CD4-positive, alpha-beta T cell treated with Interleukin-15 for 4 hours (primary cell): ENCODE results near the gene ZNF668.
"Not testable (repeated sequence)": the region's sequence is repeated elsewhere in the genome, so short reads cannot be mapped to it uniquely, and the experiment has no call there.

Experiments used
- DNase-seq: peaks from one replicate; pipeline ENCODE4 v3.0.0-alpha.2; 2020; ENCODE audit warnings: low spot score

Gene ZNF668

DNA sequence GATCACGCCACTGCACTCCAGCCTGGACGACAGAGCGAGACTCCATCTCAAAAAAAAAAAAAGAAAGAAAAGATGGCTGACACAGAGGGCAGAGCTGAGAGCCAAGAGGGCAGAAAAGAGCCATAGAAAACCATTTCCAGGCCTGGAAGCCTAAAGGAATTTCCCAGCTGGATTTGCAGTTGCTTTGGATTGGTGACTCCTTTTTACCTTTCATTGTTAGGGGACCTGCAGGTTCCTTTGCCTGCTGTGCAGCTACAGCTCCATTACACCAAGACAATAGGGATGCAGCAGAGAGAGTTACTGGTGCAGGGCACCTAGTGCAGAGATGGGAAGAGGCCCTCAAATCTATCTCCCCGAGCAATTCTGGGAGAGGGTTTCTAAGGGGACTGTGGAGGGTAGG lies 18.4 kb downstream of the ZNF668 start:
- DNase-seq: no peak

DNA sequence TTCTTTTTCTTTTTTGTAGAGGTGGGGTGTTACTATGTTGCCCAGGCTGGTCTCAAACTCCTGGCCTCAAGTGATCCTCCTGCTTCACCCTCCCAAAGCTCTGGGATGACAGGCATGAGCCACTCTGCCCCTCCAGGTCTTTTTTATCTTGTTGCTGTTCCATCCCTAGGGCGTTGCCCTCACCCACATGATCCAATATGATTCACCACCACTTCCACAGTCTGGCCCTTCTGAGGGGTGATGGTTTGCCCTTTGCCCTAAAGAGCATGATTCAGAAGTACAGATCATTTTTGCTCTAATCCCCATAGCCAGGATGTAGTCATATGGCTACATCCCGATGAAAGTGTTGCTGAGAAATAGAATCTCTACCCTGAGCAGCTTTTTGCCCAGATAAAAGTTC lies 21.9 kb downstream of the ZNF668 start:
- no peak for DNase-seq

DNA sequence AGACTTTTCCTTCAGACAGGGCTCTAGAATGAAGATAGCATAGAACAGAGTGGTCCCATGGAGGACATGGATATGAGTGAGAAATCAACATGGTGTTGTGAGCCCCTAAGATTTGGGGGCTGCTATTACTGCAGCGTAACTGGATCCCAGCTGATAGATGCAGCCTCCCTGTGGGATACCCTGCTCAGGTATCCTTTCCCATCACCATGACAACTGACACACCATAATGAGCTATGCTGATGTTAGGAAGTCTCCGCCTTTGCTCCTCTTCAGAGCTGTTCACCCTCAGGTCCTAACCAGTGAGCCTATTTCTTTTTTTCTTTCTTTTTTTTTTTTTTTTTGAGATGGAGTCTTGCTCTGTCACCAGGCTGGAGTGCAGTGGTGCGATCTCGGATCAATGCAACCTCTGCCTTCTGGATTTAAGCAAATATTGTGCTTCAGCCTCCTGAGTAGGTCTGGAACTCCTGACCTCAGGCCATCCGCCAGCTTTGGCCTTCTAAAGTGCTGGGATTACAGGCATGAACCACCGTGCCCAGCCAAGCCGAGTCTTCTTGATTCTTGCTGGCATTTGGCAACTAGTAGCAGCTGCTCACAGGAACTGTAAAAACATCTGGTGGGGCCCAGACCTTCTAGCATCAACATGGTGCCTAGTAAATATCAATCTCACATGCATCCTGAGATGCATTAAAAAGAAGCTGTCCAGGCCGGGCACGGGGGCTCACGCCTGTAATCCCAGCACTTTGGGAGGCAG lies 23.6 kb downstream of the ZNF668 start:
- no peak for DNase-seq

DNA sequence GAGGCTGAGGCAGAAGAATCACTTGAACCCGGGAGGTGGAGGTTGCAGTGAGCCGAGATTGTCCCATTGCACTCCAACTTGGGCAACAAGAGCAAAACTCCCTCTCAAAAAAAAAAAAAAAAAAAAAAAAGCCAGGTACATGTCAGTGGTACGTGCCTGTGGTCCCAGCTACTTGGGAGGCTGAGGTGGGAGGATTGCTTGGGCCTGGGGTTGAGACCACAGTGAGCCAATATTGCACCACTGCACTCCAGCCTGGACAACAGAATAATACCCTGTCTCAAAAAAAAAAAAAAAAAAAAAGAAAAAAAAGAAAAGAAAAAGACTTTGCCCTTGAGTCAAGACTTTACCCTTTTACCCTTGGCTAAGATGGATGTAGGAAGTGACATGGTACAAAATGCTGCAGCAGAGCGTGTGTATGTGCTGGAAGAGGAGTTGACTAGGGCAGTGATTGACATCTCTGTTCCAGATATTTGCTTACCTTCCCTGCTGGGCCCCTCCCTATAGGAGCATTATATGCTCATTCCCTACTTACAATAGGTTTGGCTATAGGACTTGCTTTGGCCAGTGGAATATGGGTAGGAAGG lies 30.1 kb downstream of the ZNF668 start:
- no peak for DNase-seq

GRCh38 chr16:31043352-31043751 lies 30.7 kb downstream of the ZNF668 start:
- no peak for DNase-seq

DNA sequence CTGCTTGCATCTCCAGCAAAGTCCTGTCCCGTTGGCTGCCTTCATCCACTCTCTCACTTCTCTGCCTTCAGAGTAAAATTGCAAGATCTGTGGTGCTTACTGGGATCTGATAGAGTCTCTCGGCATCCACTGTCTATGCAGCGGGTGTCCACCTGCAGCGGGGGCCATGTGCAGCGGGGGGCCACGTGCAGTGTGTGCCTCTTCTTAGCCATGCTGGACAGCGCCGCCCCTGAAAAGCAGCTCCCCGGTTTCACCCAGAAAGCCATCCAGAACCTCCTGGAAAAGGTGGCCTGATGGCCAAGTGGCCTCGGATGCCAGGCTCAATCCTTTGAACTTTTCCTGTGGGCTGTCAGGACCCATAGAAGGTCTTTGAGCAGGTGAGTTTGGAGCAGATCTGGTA lies 31.2 kb downstream of the ZNF668 start:
- DNase-seq: no peak

- DNase-seq: no peak
Measured at GRCh38 chr16:31038993-31039392, 35.0 kb downstream of the ZNF668 start.

GRCh38 chr16:31036691-31037090 lies 37.3 kb downstream of the ZNF668 start:
- no peak for DNase-seq

- peak; percentile 82 for DNase-seq
Measured at GRCh38 chr16:31033709-31034492, 40.1 kb downstream of the ZNF668 start.

DNA sequence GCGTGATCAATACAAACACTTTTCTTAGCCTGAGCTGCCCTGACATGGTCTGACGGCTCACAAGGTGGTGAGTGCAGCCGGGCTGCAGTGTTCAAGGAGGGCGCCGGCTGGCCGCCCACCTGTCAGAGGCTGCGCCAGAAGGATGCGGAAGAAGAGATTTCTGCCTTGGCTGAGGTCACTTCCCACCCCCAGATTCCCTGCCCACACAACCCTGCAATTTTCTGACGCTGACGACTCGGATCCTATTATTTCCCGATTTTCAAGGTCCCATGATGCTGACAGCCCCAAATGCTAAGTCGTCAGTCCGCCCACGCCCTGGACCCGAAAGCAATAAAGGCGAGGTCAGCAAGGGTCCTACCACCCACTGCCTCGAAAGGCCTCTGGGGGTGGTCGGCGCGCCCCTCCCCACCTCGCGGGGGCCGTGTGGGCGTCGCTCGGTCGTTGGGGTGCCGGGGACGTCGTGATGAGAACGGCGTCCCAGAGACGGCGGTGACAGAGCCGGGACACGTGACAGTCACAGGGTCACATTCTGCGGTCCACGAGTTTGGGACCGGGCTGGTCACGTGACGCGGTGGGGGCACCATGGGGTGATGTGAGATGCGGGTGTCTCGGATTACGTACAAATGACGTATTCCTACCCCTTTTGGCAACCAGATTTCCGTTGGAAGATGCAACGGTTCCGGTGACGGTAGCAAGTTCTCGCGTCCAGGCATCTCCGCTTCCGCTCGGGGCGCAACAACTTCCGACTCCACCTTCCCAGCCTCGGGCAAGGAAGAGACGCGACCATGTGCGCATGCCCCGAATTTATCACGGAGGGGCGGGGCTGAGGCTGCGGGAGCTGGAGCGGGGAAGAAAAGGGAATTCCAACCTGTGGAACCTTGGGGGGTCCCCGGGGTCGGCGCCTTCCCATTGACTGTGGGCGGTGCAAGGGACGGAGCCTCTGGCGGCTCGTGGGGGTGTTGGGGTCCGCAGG lies 41.0 kb downstream of the ZNF668 start, which contains the start of gene STX4:
Gene STX4, plus strand, starts transcription at position 823 of the 973 bp plus-strand sequence. CDS start 248 bp downstream, outside the sequence.
- peak; percentile 97 for DNase-seq

DNA sequence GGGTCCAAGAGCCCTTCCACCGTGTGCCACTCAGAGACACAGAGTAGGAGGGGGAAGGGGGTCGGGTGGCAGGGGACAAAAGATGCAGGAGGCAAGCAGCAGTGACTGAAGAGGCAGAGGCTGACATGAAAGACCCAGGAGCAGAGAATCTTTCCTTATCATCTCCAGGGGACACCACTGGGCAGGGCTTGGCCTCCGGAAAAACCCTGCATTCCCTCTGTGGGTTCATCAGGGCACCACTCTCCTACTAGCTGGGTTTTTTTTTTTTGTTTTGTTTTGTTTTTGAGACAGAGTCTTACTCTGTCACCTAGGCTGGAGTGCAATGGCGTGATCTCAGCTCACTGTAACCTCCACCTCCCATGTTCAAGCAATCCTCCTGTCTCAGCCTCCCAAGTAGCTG lies 42.8 kb downstream of the ZNF668 start:
- no peak for DNase-seq

GRCh38 chr16:31029272-31029671 lies 44.8 kb downstream of the ZNF668 start:
- no peak for DNase-seq

DNA sequence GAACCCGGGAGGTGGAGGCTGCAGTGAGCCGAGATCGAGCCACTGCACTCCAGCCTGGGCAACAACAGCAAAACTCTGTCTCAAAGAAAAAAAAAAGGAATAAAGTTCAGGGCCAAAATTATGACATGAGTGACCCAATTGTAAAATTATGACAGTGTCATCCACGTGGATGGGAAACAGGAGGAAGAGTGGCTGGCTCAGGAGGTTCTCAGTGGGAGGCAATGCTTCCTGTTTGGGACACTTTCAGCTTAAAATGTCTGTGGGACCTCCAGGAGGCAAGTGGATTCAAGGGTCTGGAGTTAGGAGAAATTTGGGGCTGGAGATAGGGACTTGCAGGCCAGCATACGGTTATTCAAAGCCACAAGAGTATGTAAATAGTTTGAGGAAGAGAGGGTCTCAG lies 48.7 kb downstream of the ZNF668 start:
- no peak for DNase-seq

DNA sequence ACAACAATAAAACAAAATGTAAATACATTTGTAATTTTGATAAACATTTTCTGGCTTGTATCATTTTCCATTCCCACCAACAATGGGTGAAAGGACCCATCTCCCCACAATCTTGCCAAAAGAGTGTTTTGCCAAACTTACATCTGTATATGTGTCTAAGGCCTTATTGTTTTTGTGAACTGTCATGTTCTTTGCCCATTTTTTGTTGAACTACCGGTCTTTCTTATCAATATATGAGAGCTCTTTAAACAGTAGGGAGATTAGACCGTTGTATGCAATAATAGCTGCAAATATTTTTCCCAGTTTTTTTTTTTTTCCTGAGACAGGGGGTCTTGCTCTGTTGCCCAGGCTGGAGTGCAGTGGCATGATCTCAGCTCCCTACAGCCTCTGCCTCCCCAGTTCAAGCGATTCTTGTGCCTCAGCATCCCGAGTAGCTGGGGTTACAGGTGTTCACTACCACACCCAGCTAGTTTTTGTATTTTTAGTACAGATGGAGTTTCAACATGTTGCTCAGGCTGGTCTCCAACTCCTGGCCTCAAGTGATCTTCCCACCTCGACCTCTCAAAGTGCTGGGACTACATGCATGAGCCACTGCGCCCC lies 50.3 kb downstream of the ZNF668 start:
- no peak for DNase-seq

DNA sequence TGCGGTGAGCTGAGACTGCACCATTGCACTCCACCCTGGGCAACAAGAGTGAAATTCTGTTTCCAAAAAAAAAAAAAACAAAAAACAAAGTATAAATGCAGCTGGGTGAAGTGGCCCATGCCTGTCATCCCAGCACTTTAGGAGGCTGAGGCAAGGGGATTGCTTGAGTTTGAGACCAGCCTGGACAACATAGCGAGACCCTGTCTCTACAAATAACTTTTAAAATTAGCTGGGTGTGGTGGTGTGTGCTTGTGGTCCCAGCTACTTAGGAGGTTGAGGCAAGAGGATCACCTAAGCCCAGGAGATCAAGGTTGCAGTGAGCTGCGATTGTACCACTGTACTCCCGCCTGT lies 50.8 kb downstream of the ZNF668 start:
- DNase-seq: no peak

DNA sequence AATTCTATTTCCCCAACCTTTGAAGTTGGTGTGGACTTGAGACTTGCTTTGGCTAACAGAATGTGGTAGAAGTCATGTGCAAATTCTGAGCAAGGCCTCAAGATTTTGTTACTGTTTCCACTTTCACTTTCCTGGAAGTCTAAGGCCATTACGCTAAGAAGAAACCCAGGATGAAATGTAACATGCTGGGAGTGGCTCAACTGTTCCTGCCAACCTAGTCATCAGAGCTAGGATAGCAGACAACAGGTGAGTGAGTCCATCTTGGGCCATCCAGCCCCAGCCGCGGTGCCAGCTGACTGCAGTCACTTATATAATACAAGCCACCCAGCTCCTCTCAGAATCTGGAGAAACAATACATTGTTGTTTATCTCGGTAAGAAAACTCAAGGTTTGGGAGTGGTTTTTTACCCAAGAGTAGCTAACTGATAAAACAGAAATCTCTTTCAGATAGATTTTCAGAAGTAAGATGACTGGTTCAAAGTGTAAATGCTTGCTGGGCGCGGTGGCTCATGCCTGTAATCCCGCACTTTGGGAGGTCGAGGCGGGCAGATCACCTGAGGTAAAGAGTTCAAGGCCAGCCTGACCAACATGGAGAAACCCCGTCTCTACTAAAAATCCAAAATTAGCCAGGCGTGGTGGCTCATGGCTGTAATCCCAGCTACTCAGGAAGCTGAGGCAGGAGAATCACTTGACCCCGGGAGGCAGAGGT lies 51.3 kb downstream of the ZNF668 start:
- no peak for DNase-seq

DNA sequence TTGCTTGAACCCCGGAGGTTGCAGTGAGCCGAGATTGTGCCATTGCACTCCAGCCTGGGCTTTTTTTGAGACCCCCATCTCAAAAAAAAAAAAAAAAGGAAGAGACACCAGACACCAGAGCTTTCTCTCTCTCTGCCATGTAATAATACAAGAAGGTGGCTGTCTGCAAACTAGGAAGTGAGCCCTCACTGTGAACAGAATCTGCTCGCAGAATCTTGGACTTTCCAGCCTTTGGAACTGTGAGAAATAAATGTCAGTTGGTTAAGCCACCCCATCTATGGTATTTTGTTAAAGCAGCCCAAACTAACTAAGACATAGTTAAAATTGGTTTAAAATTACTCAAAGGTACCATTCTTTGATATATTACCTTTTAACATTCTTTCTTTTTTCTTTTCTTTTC lies 53.5 kb downstream of the ZNF668 start:
- DNase-seq: no peak

- not testable (repeated sequence) for DNase-seq
Measured at GRCh38 chr16:31017756-31018155, 56.3 kb downstream of the ZNF668 start.

- no peak for DNase-seq
Measured at GRCh38 chr16:31016018-31016417, 58.0 kb downstream of the ZNF668 start.

GRCh38 chr16:31013292-31013691 lies 60.7 kb downstream of the ZNF668 start:
- DNase-seq: not testable (repeated sequence)

DNA sequence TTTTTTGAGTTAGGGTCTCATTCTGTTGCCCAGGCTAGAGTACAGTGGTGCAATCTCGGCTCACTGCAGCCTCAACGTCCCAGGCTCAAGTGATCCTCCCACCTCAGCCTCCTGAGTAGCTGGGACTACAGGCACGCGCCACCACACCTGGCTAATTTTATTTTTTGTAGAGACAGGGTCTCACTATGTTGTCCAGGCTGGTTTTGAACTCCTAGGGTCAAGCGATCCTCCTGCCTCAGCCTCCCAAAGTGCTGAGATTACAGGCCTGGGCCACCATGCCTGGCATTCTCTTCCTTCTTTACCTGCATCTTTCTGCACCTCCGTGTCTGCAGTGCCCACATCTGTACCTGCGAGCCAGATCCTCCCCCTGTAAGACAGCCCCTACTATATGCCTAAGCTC lies 62.2 kb downstream of the ZNF668 start:
- DNase-seq: not testable (repeated sequence)
